K562 (cell line): Measurements from ENCODE around the gene EML1. TPM values are rescaled to one million over a fixed set of nuclear protein-coding genes. Genes with fewer than 3 reads are reported as not detected.

Experiments
- ATAC-seq: fragments of 200-7000 bp; cut with Tn5 transposase; 3 replicates; pipeline ENCODE4 v1.9.1; 2020; ENCODE audit warnings: moderate library complexity
- BruUV-seq: library from RNA; stranded (reverse); fragments of 400-500 nt; replicated peaks from 2 replicates; lab custom pipeline; 2021; lab: Mats Ljungman, UMichigan
- CTCF ChIA-PET: fragments of 300-600 bp; formaldehyde crosslinking; extraction: SDS; loops from one replicate; lab custom pipeline; 2021; ENCODE audit warnings: low intra/inter-chr PET ratio; lab: Yijun Ruan, JAX
- POLR2A ChIA-PET: fragments of 300-600, 350-650 bp; sonication (Branson Sonifier 250); formaldehyde crosslinking; extraction: SDS; loops from one replicate; lab custom pipeline; 2021; ENCODE audit warnings: antibody characterized with exemption, inconsistent platforms; lab: Yijun Ruan, JAX
- DNase-seq, 4 experiments: peaks; one replicate each; pipeline versions ENCODE4 v3.0.0 to v3.0.0-alpha.2; 2011 to 2018; ENCODE audit warnings: low spot score in 3 of 4, mixed read lengths in 3 of 4; ENCODE audit errors: extremely low read depth in 1 of 4
- FAIRE-seq: peaks from 2 replicates; lab custom pipeline; 2011; peaks lifted over from hg19 to GRCh38; lab: Jason Lieb, UNC
- H2AFZ ChIP-seq: 2 replicates; pipeline ENCODE4 v1.6.0; 2011; ENCODE audit warnings: low read depth, low read length, control low read depth, inconsistent platforms
- H3K27ac ChIP-seq: fragments of 200-600 bp; 3 replicates; pipeline ENCODE4 v1.8.0; 2011; ENCODE audit warnings: low read depth, mild to moderate bottlenecking, control low read depth, inconsistent platforms, low read length, moderate library complexity, mixed read lengths; ENCODE audit errors: extremely low read depth
- H3K27me3 ChIP-seq, 2 experiments: fragments of 300-600 bp in 1 of 2; 2 replicates in 1 of 2; 3 replicates in 1 of 2; pipeline versions ENCODE4 v1.6.0 to v1.8.0; 2011; ENCODE audit warnings: inconsistent platforms in 2 of 2, low read length in 2 of 2, mild to moderate bottlenecking in 1 of 2, mixed read lengths in 1 of 2, moderate library complexity in 1 of 2; ENCODE audit not compliant: control insufficient read depth in 2 of 2, insufficient read depth in 2 of 2
- H3K36me3 ChIP-seq: fragments of 300-600 bp; 3 replicates; pipeline ENCODE4 v1.8.0; 2011; ENCODE audit warnings: mild to moderate bottlenecking, low read length, inconsistent platforms; ENCODE audit not compliant: control insufficient read depth, insufficient read depth
- H3K4me1 ChIP-seq, 2 experiments: fragments of 200-600 bp in 1 of 2; replicated peaks in 1 of 2; 2 replicates in 1 of 2; 3 replicates in 1 of 2; pipeline versions ENCODE4 v1.5.1 to v1.8.0; 2011; ENCODE audit warnings: inconsistent platforms in 2 of 2, low read length in 2 of 2, mild to moderate bottlenecking in 1 of 2, mixed read lengths in 1 of 2, moderate library complexity in 1 of 2; ENCODE audit not compliant: control insufficient read depth in 2 of 2, insufficient read depth in 2 of 2
- H3K4me2 ChIP-seq: 2 replicates; pipeline ENCODE4 v1.6.1; 2011; ENCODE audit warnings: low read length, control low read depth, inconsistent platforms, mixed read lengths; ENCODE audit not compliant: insufficient read depth
- H3K4me3 ChIP-seq: fragments of 200-600 bp; sonication (generic), shearing (Covaris generic); 2 replicates; pipeline ENCODE4 v1.5.1; 2016; ENCODE audit warnings: control low read depth, inconsistent platforms
- H3K79me2 ChIP-seq: fragments of 200-600 bp; 3 replicates; pipeline ENCODE4 v1.8.0; 2011; ENCODE audit warnings: low read length, inconsistent platforms; ENCODE audit not compliant: control insufficient read depth, insufficient read depth
- H3K9ac ChIP-seq, 2 experiments: 2 replicates each; pipeline versions ENCODE4 v1.6.0 to v1.6.1; 2011; ENCODE audit warnings: low read depth in 2 of 2, low read length in 2 of 2, control low read depth in 1 of 2, inconsistent platforms in 1 of 2, mild to moderate bottlenecking in 1 of 2, mixed read lengths in 1 of 2; ENCODE audit not compliant: insufficient read depth in 1 of 2
- H3K9me1 ChIP-seq: one replicate; pipeline ENCODE4 v1.6.0; 2011; ENCODE audit warnings: inconsistent platforms, mild to moderate bottlenecking, low read length, moderate library complexity; ENCODE audit not compliant: control insufficient read depth, insufficient read depth
- H3K9me3 ChIP-seq: replicated peaks from 2 replicates; pipeline ENCODE4 v1.5.1; 2011; ENCODE audit warnings: low read depth, low read length, inconsistent platforms; ENCODE audit not compliant: control insufficient read depth, insufficient read depth
- H4K20me1 ChIP-seq: replicated peaks from 2 replicates; pipeline ENCODE4 v1.6.1; 2011; ENCODE audit warnings: low read length, inconsistent platforms, mixed read lengths; ENCODE audit not compliant: control insufficient read depth, insufficient read depth
- ARID2 ChIP-seq: fragments of 450-650 bp; IDR thresholded peaks from 2 replicates; pipeline ENCODE4 v1.6.1; 2017; ENCODE audit warnings: antibody characterized with exemption, mild to moderate bottlenecking
- ARID4B ChIP-seq: sonication (generic); formaldehyde crosslinking; IDR thresholded peaks from 2 replicates; pipeline ENCODE4 v1.8.0; 2022; ENCODE audit warnings: mild to moderate bottlenecking, missing genetic modification reagents
- CLOCK ChIP-seq: fragments of 250-450 bp; sonication (Bioruptor Pico); IDR thresholded peaks from 2 replicates; pipeline ENCODE4 v1.4.0; 2020; ENCODE audit warnings: mild to moderate bottlenecking, moderate library complexity, borderline replicate concordance
- CREBBP ChIP-seq: IDR thresholded peaks from one replicate; pipeline ENCODE4 v1.6.1; 2012; ENCODE audit warnings: low read depth, mild to moderate bottlenecking, control low read depth, inconsistent platforms, low read length
- ETV5 ChIP-seq: sonication (generic); formaldehyde crosslinking; IDR thresholded peaks from 2 replicates; pipeline ENCODE4 v1.4.0; 2020; ENCODE audit warnings: low read depth, mild to moderate bottlenecking, missing genetic modification reagents
- HDAC2 ChIP-seq: fragments of 450-650 bp; IDR thresholded peaks from 2 replicates; pipeline ENCODE4 v1.6.1; 2016; ENCODE audit warnings: mild to moderate bottlenecking
- HMGN3 ChIP-seq: IDR thresholded peaks from 2 replicates; pipeline ENCODE4 v1.6.1; 2011; ENCODE audit warnings: borderline replicate concordance, low read depth, mild to moderate bottlenecking, mixed read lengths, low read length; ENCODE audit not compliant: insufficient read length; ENCODE audit errors: extremely low read depth
- NR2C2 ChIP-seq, 2 experiments: fragments of 200-800 bp in 1 of 2; sonication (Bioruptor generic) in 1 of 2; sonication (generic) in 1 of 2; formaldehyde crosslinking in 1 of 2; IDR thresholded peaks; 2 replicates each; pipeline versions ENCODE4 v1.6.1 to v1.8.0; 2016 to 2022; ENCODE audit warnings: mild to moderate bottlenecking in 1 of 2, missing compliant biosample characterization in 1 of 2, missing genetic modification characterization in 1 of 2, missing genetic modification reagents in 1 of 2
- PPARD ChIP-seq: fragments of 250-450 bp; sonication (Bioruptor Pico); IDR thresholded peaks from 2 replicates; pipeline ENCODE4 v1.8.0; 2022; ENCODE audit warnings: inconsistent platforms, mild to moderate bottlenecking, moderate library complexity
- SAP30 ChIP-seq: fragments of 200-600 bp; sonication (generic); IDR thresholded peaks from 2 replicates; pipeline ENCODE4 v1.6.1; 2012; ENCODE audit warnings: borderline replicate concordance, low read depth, mild to moderate bottlenecking, moderate library complexity, low read length, control low read depth, inconsistent platforms; ENCODE audit not compliant: insufficient read depth, poor library complexity, severe bottlenecking
- SLC30A9 ChIP-seq: fragments of 250-450 bp; sonication (Bioruptor Pico); IDR thresholded peaks from 2 replicates; pipeline ENCODE4 v1.8.0; 2022; ENCODE audit warnings: mild to moderate bottlenecking, moderate library complexity
- TFAM ChIP-seq: fragments of 250-450 bp; sonication (Bioruptor Pico); conservative IDR thresholded peaks from 2 replicates; pipeline ENCODE4 v1.5.0; 2021; ENCODE audit warnings: mild to moderate bottlenecking, moderate library complexity
- XRCC3 ChIP-seq: fragments of 450-650 bp; IDR thresholded peaks from 2 replicates; pipeline ENCODE4 v1.6.1; 2017; ENCODE audit warnings: mild to moderate bottlenecking, moderate library complexity
- ZFP1 ChIP-seq: fragments of 450-650 bp; formaldehyde crosslinking; IDR thresholded peaks from 2 replicates; pipeline ENCODE4 v1.4.0; 2020; ENCODE audit warnings: mild to moderate bottlenecking, mixed read lengths
- ZNF354B ChIP-seq: fragments of 250-450 bp; sonication (Bioruptor Pico); IDR thresholded peaks from 2 replicates; pipeline ENCODE4 v1.4.0; 2020
- ZNF41 ChIP-seq: fragments of 250-450 bp; sonication (Bioruptor Pico); conservative IDR thresholded peaks from 2 replicates; pipeline ENCODE4 v1.4.0; 2020; ENCODE audit warnings: mild to moderate bottlenecking
- ZNF695 ChIP-seq: fragments of 450-650 bp; formaldehyde crosslinking; IDR thresholded peaks from 2 replicates; pipeline ENCODE4 v1.4.0; 2020; ENCODE audit warnings: mild to moderate bottlenecking, moderate library complexity
- WGBS: fragments of 100-300 bp; shearing (Covaris generic); methylation state at CpG from one replicate; pipeline ENCODE4 v1.1.6; 2016; ENCODE audit warnings: low coverage, mixed read lengths; ENCODE audit not compliant: insufficient coverage; ENCODE audit errors: missing lambda C conversion rate; 5-methylcytosine and 5-hydroxymethylcytosine counted together
- in situ Hi-C: fragments of 300-500 bp; cut with MboI; formaldehyde crosslinking; loops from 4 replicates; pipeline ENCODE4 v1.15.0; 2018; ENCODE audit warnings: inconsistent platforms, mixed read lengths
- intact Hi-C: fragments of 100-400 bp; cut with micrococcal nuclease; formaldehyde crosslinking; loops from 2 replicates; pipeline ENCODE4 v1.14.2; 2022
- polyA plus RNA-seq, 8 experiments: library from polyadenylated mRNA; depleted of rRNA in 4 of 8; stranded (reverse) in 5 of 8; unstranded in 3 of 8; fragments of >200 nt; fragmentation: Nextera tagmentation in 2 of 8; fragmentation: Illumina TruSeq in 1 of 8; extraction: Ambion mirVana in 2 of 8; extraction: Trizol in 1 of 8; gene quantifications; 2 replicates each; pipeline versions ENCODE4 v1.2.1 to v1.2.3, GENCODE V29; 2011 to 2014; ENCODE audit warnings: inconsistent platforms in 1 of 8, missing spikeins in 1 of 8
- total RNA-seq, 7 experiments: library from RNA; depleted of rRNA in 6 of 7; stranded (reverse); fragments of >200 nt in 6 of 7; fragmentation: Illumina TruSeq in 2 of 7; extraction: Trizol in 2 of 7; gene quantifications; 2 replicates each; pipeline versions ENCODE4 v1.2.1 to v1.2.3, GENCODE V29; 2011 to 2021; ENCODE audit warnings: low replicate concordance in 1 of 7

EML1 gene
- total and polyA plus RNA-seq, 9 of the 15 experiments (the other 6 are each of a cell fraction or from before 2014, with no cell fraction given), result 0.01 to 0.35 (median 0.07) TPM; not detected in 2

GRCh38 chr14:99936056-99936455 is 142.8 kb downstream of the EML1 start:
- no peaks in the 10 kb centered on the region for H3K9me3 ChIP-seq
- no TSS peak for BruUV-seq
- H2AFZ ChIP-seq, result no peak overlapping the region
- 22% methylated on average over 16 of the region's 16 CpGs for WGBS
- intact Hi-C loops, result no loop called here
- no peak overlapping the region for H3K4me3 ChIP-seq
- no peak overlapping the region for H3K9ac ChIP-seq
- H4K20me1 ChIP-seq, result no peaks in the 10 kb centered on the region
- H3K27ac ChIP-seq, result no peak overlapping the region
- FAIRE-seq, result no peak
- H3K36me3 ChIP-seq, result no peaks in the 10 kb centered on the region
- in situ Hi-C loops, result no loop called here
- ChIA-PET POLR2A (no interaction called here), CTCF (no interaction called here)
- no peak for DNase-seq
- peaks cover 30 to 76% of the 10 kb centered on the region in 2 experiments; a peak in 4 of 5 replicates for H3K27me3 ChIP-seq
- no peaks in the 10 kb centered on the region for H3K9me1 ChIP-seq
- H3K79me2 ChIP-seq, result no peaks in the 10 kb centered on the region
- peaks cover 0 to 6% of the 10 kb centered on the region in 2 experiments; a peak in 2 of 5 replicates for H3K4me1 ChIP-seq
- no peak for ATAC-seq
- no peak overlapping the region for H3K4me2 ChIP-seq
- TF ChIP-seq ZFP1 (CRISPR knock-in tag) (no peak), CREBBP (no peak), ZNF354B (no peak), ETV5 (no peak), CLOCK (CRISPR knock-in tag) (no peak), SLC30A9 (CRISPR knock-in tag) (no peak), TFAM (no peak), PPARD (CRISPR knock-in tag) (no peak), ZNF695 (CRISPR knock-in tag) (no peak), SAP30 (no peak), HDAC2 (no peak), XRCC3 (no peak), ARID4B (no peak), NR2C2 (CRISPR knock-in tag; IDR thresholded peaks at IDR 0.05) (no peak), NR2C2 (tag; IDR thresholded peaks at IDR 0.05) (no peak), ZNF41 (no peak), HMGN3 (no peak), ARID2 (no peak)
